Nephron progenitor cell (in vitro differentiated cells): ENCODE measurements around the gene E2F1.

Experiments used
- DNase-seq: peaks from one replicate; pipeline ENCODE4 v3.0.0; 2021
- H3K27ac Mint-ChIP-seq: 2 replicates; pipeline ENCODE4 v1.8.0; 2021; ENCODE audit warnings: mild to moderate bottlenecking, moderate library complexity, mixed read lengths
- H3K27me3 Mint-ChIP-seq: 2 replicates; pipeline ENCODE4 v1.8.0; 2021; ENCODE audit warnings: mild to moderate bottlenecking, low read depth, mixed read lengths; ENCODE audit not compliant: poor library complexity
- H3K36me3 Mint-ChIP-seq: 2 replicates; pipeline ENCODE4 v1.8.0; 2021; ENCODE audit warnings: low read depth, mixed read lengths
- H3K4me1 Mint-ChIP-seq: 2 replicates; pipeline ENCODE4 v1.8.0; 2021; ENCODE audit warnings: mixed read lengths
- H3K4me3 Mint-ChIP-seq: 2 replicates; pipeline ENCODE4 v1.8.0; 2021; ENCODE audit warnings: mild to moderate bottlenecking, moderate library complexity, mixed read lengths
- H3K9me3 Mint-ChIP-seq: 2 replicates; pipeline ENCODE4 v1.8.0; 2021; ENCODE audit warnings: mild to moderate bottlenecking, moderate library complexity, mixed read lengths
- CTCF ChIP-seq: fragments of 200-600 bp; sonication (generic); IDR thresholded peaks from 2 replicates; pipeline ENCODE4 v1.5.0; 2021; ENCODE audit warnings: antibody characterized with exemption

E2F1 gene

GRCh38 chr20:33653900-33654596 lies 32.1 kb downstream of the E2F1 start:
- TF ChIP-seq CTCF = no peak
- H3K9me3 Mint-ChIP-seq = no peaks in the 10 kb centered on the region
- DNase-seq = no peak

GRCh38 chr20:33653218-33653899 lies 32.8 kb downstream of the E2F1 start:
- Mint-ChIP-seq H3K4me1 (peaks cover 26% of the 10 kb centered on the region), H3K9me3 (no peaks in the 10 kb centered on the region), H3K4me3 (no peak overlapping the region), H3K36me3 (no peaks in the 10 kb centered on the region), H3K27me3 (no peaks in the 10 kb centered on the region), H3K27ac (no peak overlapping the region)
- TF ChIP-seq CTCF = peak; percentile 71
- peak; percentile 77 for DNase-seq

More at GRCh38 chr20:33653900-33654596, 32.1 kb downstream of the E2F1 start:
- peaks cover 19% of the 10 kb centered on the region for H3K4me1 Mint-ChIP-seq
- H3K4me3 Mint-ChIP-seq = no peak overlapping the region
- no peak overlapping the region for H3K27ac Mint-ChIP-seq
- H3K36me3 Mint-ChIP-seq = no peaks in the 10 kb centered on the region
- no peaks in the 10 kb centered on the region for H3K27me3 Mint-ChIP-seq

GRCh38 chr20:33651562-33652048 lies 34.6 kb downstream of the E2F1 start:
- H3K4me1 Mint-ChIP-seq = peaks cover 34% of the 10 kb centered on the region

GRCh38 chr20:33650753-33651561 lies 35.2 kb downstream of the E2F1 start:
- DNase-seq = no peak
- TF ChIP-seq CTCF = no peak
- no peak overlapping the region for H3K4me3 Mint-ChIP-seq
- peaks cover 6% of the 10 kb centered on the region for H3K36me3 Mint-ChIP-seq
- no peaks in the 10 kb centered on the region for H3K27me3 Mint-ChIP-seq
- no peaks in the 10 kb centered on the region for H3K9me3 Mint-ChIP-seq
- peaks cover 34% of the 10 kb centered on the region for H3K4me1 Mint-ChIP-seq
- peak overlapping the region; percentile 40 for H3K27ac Mint-ChIP-seq

More at GRCh38 chr20:33651562-33652048, 34.6 kb downstream of the E2F1 start:
- peaks cover 6% of the 10 kb centered on the region for H3K36me3 Mint-ChIP-seq
- H3K27me3 Mint-ChIP-seq = no peaks in the 10 kb centered on the region
- H3K27ac Mint-ChIP-seq = peak overlapping the region; percentile 40
- no peaks in the 10 kb centered on the region for H3K9me3 Mint-ChIP-seq
- DNase-seq = no peak
- TF ChIP-seq CTCF = no peak
- no peak overlapping the region for H3K4me3 Mint-ChIP-seq

GRCh38 chr20:33650111-33650752 lies 36.0 kb downstream of the E2F1 start:
- H3K4me3 Mint-ChIP-seq = no peak overlapping the region
- H3K27ac Mint-ChIP-seq = no peak overlapping the region

More at GRCh38 chr20:33650111-33650752, 36.0 kb downstream of the E2F1 start:
- DNase-seq = no peak
- Mint-ChIP-seq H3K4me1 (peaks cover 39% of the 10 kb centered on the region), H3K9me3 (no peaks in the 10 kb centered on the region), H3K27me3 (no peaks in the 10 kb centered on the region), H3K36me3 (peaks cover 12% of the 10 kb centered on the region)
- TF ChIP-seq CTCF = no peak
